GM12873 (cell line): ENCODE data around the gene HOXC4.

Experiments
- TF ChIP-seq, protein P1 (sequence below): IDR thresholded peaks from 2 replicates; pipeline ENCODE4 v1.5.1; 2012; ENCODE audit warnings: low read depth, mild to moderate bottlenecking, moderate library complexity, low read length, control low read depth; ENCODE audit not compliant: insufficient read depth; ENCODE audit errors: missing control alignments

The HOXC4 gene

DNA sequence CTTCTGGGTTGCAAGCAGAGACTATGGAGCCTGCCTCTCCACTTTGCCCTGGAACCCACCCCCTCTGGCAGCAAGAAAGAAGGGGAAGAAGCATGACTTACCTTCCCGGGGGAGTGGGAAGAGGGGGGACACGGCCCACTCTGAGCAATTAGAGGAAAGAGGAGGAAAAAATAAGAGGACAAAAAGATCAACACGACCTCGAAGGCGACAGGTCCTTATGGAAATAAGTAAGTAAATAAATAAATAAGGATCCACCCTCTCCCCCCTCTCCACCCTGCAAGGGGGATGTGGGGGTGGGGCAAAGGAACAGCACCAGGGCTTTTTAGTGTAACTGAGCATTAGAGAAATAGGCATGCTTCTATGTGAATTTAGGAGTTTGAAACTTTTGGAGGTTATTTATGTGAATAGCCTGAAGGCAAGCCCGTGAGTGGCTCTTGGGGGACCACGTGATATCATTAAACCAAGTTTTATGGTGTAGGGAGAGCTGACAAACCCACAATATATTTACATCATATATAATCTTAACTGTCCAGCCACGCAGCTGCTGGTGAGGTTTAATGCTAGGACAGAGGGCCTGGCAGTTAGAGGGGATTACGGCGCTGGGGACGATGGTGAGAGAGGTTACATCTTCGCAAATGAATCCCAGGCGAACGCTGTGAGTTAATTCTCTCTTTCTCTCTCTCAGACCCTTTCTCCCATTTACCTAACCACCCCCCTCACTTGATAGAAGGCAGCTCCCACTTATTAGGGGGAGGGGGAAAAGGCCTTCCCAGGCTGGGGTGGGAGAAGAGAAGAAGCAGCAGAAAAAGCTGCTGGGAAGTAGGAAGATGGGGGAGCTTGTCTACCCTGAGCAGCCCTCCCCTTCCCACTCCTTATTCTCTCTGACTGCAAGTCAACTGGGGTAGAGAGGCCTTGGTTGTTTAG lies 16.0 kb upstream of the HOXC4 start:
- TF ChIP-seq, protein P1, sequence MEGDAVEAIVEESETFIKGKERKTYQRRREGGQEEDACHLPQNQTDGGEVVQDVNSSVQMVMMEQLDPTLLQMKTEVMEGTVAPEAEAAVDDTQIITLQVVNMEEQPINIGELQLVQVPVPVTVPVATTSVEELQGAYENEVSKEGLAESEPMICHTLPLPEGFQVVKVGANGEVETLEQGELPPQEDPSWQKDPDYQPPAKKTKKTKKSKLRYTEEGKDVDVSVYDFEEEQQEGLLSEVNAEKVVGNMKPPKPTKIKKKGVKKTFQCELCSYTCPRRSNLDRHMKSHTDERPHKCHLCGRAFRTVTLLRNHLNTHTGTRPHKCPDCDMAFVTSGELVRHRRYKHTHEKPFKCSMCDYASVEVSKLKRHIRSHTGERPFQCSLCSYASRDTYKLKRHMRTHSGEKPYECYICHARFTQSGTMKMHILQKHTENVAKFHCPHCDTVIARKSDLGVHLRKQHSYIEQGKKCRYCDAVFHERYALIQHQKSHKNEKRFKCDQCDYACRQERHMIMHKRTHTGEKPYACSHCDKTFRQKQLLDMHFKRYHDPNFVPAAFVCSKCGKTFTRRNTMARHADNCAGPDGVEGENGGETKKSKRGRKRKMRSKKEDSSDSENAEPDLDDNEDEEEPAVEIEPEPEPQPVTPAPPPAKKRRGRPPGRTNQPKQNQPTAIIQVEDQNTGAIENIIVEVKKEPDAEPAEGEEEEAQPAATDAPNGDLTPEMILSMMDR, result no peak

DNA sequence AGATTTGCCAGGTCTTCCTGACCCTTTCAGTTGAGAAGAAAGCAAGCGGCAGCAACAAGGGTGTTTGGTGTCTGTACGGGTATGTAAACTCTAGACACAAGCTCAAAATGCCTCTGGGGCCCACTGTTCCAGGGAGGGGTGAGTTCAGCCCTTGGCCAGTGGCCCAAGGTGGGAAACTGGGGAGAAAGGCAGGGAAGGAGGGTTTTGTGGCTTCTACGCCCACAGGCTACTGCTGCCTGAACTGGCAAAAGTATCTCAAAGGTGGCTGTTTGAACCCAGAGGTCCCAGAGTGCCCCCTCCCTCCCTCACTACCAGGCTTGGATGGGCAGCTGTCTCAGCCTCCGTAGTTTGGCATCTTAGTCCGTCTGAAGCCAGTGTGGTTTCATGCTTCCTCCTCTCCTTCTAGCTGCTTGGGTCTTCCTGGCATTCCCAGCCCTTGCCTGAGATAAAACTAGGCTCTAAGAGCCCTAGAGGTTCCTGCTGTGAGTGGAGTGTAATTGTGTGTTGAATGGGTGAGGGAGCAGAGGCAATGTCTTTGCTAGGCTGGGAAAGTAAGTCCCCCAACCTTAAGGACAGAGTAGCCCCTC lies 15.3 kb upstream of the HOXC4 start:
- TF ChIP-seq, protein P1, result no peak

DNA sequence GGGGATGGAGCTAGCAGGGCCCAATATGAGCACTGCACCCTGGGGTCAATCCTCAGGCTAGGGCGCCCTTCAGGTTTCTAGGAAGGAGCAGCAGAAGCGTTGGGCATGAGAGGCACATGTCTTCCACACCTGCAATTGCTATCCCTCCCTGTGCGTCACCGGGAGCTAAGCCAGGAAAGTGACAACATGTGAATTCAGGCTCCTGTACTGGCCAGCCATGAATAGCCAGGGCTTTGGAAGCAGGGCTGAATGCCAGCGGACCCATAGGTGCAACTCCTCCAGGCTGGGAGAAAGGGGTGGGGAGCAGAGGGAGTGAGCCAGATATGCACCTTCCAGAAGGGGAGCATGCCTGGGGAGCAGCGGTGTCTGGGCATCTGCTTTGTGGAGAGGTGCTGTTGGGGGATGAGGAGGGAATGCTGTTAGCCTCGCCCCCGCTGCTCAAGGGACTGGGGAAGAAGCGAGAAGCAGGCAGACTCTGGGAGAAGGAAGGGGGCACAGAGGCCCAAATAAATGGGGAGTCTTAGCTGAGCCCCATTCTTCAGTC lies 14.7 kb upstream of the HOXC4 start:
- TF ChIP-seq, protein P1, result no peak

DNA sequence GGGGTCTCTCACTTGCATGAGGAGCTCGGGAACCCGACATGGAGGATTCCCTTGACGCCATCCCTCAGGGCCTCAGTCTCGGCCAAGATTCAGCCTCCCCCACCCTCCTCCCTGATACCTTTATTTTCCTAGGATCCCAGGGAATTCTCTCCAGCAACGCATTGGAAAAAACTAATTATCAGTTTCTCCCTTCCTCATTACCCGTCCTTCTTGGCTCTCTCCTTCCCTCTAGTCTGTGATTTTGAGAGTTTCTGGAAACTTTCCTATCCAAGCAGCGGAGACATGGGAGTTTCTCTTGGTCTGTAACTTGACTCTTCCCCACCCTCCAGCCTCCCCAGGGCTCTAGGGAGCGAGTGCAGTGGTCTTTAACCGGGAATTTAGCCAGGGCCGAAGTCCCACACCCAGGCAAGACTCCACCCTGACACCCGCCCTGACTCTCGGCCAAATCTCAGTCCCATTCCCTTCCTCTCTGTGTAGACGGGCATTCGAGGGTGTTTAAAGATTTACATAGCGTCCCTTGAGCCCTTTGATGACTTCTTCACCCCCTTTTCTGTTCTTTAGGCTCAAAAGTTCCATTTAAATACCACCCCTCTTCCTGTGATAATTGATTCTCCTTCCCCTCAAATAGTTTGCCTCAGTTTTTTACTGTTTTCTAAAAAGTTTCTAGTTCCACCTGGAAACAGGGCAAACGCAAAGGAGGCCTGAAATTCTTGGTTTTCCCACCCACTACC lies 14.1 kb upstream of the HOXC4 start:
- TF ChIP-seq, protein P1, result no peak

DNA sequence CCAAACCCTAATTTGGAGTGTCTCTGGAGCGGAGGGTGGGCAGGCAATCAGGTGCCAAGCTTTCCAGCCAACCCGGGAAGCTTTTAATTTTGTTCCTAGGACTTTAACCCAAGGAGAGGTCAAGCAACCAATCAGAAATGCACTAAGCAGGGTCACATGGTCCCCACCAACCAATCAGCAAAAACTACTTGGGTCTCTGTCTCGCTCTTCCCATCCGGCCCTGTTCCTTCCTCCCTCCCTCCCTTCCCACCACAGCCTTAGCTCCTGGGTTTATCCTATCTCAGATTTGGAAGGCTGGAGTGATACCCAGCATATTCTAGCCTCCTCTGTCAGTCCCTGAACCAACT lies 13.5 kb upstream of the HOXC4 start:
- TF ChIP-seq, protein P1, result no peak

DNA sequence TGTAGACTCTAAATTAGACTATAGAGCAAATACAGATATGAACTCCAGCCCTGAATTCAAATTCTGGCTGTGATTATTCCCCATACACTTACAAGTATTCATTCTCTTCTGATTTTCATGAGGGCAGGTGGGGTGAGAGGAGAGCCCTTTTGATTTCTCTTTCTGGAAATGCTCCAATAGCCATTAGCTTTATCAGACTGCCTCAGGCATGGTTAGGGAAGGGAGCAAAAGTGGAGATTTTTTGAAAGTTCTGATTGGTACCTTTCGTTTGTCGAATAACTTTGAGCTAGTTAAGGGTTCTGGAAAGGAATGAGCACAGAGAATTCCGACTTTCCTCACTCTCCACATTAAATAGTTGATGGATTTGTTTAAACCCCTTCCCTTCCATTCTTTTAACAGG lies 13.0 kb upstream of the HOXC4 start:
- TF ChIP-seq, protein P1, result no peak
